ENCODE data around the gene TYW5.

- no peak for TF ChIP-seq POLR2AphosphoS5 (IDR thresholded peaks at IDR 0.05)
- TF ChIP-seq, protein P1, sequence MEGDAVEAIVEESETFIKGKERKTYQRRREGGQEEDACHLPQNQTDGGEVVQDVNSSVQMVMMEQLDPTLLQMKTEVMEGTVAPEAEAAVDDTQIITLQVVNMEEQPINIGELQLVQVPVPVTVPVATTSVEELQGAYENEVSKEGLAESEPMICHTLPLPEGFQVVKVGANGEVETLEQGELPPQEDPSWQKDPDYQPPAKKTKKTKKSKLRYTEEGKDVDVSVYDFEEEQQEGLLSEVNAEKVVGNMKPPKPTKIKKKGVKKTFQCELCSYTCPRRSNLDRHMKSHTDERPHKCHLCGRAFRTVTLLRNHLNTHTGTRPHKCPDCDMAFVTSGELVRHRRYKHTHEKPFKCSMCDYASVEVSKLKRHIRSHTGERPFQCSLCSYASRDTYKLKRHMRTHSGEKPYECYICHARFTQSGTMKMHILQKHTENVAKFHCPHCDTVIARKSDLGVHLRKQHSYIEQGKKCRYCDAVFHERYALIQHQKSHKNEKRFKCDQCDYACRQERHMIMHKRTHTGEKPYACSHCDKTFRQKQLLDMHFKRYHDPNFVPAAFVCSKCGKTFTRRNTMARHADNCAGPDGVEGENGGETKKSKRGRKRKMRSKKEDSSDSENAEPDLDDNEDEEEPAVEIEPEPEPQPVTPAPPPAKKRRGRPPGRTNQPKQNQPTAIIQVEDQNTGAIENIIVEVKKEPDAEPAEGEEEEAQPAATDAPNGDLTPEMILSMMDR (IDR thresholded peaks at IDR 0.05) = no peak
Observed at GRCh38 chr2:199902486-199903110, 52.7 kb downstream of the TYW5 start.
